Heart left ventricle (tissue), 13 donors: ENCODE measurements around the gene MARCHF2.

Experiments used
- POLR2A ChIP-seq, 2 donors: fragments of 450-650 bp; IDR thresholded peaks; one replicate each; pipeline ENCODE4 v1.6.1; 2017; ENCODE audit warnings: antibody characterized with exemption in 2 of 2, mild to moderate bottlenecking in 2 of 2, moderate library complexity in 2 of 2
- TF ChIP-seq, protein P1 (sequence below), 12 donors: fragments of 200-600 bp; sonication (generic) in 4 of 12; IDR thresholded peaks; one replicate each; pipeline versions ENCODE4 v1.5.0 to v1.8.0; 2018 to 2022; ENCODE audit warnings: antibody characterized with exemption in 12 of 12, mild to moderate bottlenecking in 5 of 12
- donor health status: ischemic (EF 13 %, LVEDD 7.1; RV severe dilation, severe dysfunction).
- donor health status: DM: no; HTN: yes; CAD: no.
- donor health status: DM: no; HTN: no; CAD: no.
- donor health status: ischemic (EF 25% LVEDD 6.9; RV normal size, moderate dysfunction).
- donor health status: ischemic (EF 25% LVEDD 5.7; RV mildly dilated, moderate dysfunction).
- donor health status: ischemic (EF 35%, LVEDD 5.7; RV mildly dilated, moderate dysfunction).
- donor health status: nonischemic (EF 11% LVEDD 7.7; RV severe dilation, severe dysfunction).
- donor health status: DM: yes; HTN: yes; CAD: no.
- donor health status: PGD.
- donor health status: ischemic (EF 29% LVEDD 5.4; RV normal size, mild dysfunction).
- donor health status: nonischemic (EF 23%, LVEDD 6.1; RV moderate dilation, normal function).

- TF ChIP-seq, protein P1, sequence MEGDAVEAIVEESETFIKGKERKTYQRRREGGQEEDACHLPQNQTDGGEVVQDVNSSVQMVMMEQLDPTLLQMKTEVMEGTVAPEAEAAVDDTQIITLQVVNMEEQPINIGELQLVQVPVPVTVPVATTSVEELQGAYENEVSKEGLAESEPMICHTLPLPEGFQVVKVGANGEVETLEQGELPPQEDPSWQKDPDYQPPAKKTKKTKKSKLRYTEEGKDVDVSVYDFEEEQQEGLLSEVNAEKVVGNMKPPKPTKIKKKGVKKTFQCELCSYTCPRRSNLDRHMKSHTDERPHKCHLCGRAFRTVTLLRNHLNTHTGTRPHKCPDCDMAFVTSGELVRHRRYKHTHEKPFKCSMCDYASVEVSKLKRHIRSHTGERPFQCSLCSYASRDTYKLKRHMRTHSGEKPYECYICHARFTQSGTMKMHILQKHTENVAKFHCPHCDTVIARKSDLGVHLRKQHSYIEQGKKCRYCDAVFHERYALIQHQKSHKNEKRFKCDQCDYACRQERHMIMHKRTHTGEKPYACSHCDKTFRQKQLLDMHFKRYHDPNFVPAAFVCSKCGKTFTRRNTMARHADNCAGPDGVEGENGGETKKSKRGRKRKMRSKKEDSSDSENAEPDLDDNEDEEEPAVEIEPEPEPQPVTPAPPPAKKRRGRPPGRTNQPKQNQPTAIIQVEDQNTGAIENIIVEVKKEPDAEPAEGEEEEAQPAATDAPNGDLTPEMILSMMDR (IDR thresholded peaks at IDR 0.05): no peak
- no peak for TF ChIP-seq POLR2A (IDR thresholded peaks at IDR 0.05)
These were observed 13.4 kb upstream of the MARCHF2 start for GRCh38 chr19:8399681-8400188.
